Activated effector memory CD4-positive, alpha-beta T cell treated with Interleukin-2 at 50 U/mL for 16 hours (primary cell): ENCODE results near the gene ALAS2.
"Not testable (repeated sequence)": the region's sequence is repeated elsewhere in the genome, so short reads cannot be mapped to it uniquely, and the experiment has no call there.

ENCODE experiments used
- DNase-seq: peaks from one replicate; pipeline ENCODE4 v3.0.0-alpha.2; 2020

The ALAS2 gene

DNA sequence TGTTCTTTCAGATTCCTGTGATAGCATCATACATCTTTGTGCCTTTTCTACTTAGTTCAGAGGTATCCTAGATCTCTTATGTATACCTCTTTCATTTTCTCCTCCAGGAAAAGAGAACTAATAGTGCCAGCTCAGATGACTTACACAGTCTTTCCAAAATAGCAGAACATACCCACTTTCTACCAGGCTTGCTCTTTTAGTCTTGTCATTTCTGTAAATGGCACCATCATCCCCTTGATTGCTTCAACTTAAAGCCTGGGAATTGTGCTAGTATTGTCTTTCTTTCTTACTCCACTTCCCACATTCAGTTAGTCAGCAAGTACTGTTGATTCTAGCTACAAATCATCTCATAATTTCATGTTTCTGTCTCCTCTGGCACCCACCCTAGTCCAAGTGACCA is 25.5 kb downstream of the ALAS2 start:
- DNase-seq: no peak

DNA sequence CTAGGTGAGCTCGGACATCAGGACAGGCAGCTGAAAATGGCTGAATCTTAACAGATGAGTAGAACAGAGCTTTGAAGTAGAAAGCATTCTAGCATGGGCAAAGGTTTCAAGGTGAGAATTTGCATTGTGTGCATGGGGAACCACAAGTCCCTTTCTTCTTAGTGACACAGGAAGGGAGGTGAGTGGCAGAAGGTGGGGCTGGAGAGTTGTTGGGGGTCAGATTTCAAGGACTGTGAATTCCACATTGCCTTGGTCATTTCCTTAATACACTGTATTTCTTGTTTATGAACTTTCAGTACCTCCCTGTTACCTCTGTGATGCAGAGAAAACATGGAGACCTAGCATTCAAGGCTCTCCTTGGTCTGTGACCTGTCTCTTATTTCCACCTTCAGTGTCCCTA is 26.5 kb downstream of the ALAS2 start:
- DNase-seq: no peak

DNA sequence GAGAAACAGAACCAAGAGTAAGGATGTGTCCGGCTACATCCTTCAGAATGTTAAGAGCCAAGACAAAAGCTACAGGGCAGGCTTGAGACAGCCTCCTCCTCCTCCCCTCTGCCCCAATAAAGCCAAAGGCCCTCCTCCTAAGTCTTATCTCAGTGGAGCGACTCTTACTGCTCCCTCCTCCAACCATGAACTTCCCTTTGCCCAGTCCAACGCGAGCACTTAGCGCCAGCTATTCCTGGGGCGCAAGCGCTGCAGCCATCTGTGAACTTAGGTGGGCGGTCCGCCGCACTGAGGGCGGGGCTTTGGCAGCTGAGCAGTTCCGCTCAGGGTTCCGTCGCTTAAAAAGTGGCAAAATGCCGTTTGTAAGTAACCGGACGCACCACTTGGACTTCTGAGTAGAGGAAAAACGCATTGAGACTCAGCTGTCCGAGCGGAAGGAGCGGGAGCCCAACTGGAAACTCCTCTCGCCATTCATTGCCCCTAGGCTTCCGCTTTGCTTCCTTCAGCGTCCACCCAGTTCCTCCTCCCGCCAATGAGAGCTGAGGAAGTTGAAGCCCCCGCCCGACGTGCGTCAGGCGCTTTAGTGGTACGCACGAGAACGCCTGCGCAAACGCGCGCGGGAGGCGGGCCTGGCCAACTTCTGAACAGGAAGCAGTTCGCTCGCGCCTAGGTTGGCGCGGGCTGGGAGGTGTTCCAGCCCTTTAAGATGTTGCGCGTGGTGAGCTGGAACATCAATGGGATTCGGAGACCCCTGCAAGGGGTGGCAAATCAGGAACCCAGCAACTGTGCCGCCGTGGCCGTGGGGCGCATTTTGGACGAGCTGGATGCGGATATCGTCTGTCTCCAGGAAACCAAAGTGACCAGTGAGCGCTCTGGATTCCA is 30.8 kb downstream of the ALAS2 start, which contains the start of gene APEX2:
APEX2 (plus strand) TSS at position 647 of the 882 bp plus-strand sequence; CDS start at position 707, 60 bp downstream.
- peak; percentile 83 for DNase-seq

DNA sequence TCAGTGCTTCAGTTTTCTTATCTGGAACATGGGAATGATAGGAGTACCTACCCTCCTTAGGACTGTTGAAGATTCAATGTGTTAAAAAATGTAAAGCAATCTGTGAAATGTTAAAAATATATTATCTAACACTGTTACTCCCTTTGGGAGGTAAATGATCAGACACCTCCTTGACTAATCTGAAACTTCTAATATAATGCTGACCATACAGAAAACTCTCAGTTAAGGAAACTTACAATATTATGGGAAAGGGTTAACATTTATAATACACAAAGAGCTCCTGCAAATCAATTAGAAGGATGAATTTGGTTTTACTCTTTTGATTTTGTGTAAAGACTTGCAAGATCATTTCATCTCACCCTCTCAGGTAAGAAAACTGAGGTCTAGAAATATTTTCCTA is 35.2 kb downstream of the ALAS2 start:
- DNase-seq: no peak

DNA sequence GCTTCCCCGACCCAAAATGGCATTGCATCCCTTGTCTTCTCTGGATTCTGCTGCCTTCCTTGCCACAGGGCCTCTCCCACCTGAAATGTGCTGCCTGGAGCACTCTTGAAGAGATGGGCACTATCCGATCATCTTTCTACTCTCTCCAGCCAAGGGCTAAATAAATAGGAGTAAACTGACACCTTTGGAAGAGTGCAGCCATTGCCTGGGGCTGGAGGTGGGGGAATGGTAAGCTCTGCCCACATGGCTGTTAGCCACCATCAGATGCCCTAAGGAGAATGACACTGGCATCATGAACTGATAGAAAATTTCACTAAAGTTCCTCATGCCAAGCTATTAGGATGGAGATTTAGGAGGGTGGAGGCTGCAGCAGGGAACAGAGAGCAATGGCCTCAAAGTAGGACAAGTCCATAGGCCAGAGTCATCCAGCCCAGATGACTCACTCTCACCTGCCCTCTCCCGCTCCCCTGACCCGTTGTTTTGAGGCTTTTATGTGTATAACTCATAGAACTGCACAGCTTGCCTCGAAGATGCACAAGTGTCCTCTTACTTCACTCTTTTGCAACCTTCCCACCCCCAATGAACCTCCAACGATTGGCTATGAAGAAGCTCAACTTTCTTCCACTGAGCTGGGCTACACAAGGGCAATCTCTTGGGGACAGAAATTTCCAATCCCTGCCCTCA is 36.0 kb downstream of the ALAS2 start:
- DNase-seq: no peak

DNA sequence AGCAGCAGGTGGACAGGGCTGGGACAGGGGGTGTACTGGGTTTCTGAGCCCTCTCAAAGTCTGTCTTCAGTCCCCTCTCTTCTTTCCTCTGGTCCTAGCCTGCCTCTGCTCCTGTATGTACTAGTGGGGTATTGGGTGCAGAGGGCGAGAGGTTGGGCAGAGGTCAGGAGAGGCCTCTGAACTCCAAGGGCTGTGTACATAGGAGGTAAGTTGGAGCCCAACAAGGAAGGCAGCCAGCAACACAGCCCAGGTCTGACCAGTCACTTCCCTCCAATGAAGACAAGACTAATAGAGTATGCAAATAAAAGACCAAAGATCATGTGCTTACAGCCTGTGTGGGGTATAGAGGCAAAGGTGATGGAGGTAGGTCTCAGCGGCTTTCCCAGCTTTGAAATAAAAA is 36.7 kb downstream of the ALAS2 start, which contains the start of gene PFKFB1:
PFKFB1 (minus strand) TSS at position 90 of the 400 bp plus-strand sequence. CDS start 181 bp downstream, outside the sequence.
- no peak for DNase-seq

DNA sequence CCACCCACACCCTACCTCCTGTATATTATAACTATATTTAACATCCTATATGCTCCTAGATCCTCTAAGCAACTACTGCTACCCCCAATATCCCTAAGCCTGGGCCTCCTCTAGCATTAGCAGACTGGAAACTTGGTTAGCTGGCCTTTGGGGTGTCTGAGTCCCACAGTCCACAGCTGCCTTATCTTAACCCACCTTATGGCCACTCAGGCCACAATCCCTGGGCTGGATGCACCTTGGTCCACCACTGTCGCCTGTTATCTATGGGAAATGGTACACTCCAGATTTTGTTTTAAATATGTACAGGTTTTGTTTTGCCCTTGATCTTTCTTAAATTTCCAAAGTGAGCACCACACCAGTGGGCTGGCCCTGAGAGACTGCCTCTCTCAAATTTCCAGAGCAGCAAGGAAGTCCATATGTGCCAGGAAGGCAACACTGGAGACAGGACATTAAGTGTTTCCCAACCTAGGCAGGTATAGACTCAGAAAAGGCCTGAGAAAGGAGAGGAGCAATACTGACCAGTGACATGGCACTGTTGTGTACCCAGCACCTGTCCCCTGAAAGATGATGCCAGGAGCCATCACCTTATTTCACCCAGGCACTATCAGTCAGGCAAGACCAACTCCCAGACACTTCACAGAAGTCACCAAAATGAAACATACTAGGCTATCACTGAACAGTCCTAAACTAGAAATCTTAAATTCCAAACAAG is 37.7 kb downstream of the ALAS2 start:
- DNase-seq: no peak

DNA sequence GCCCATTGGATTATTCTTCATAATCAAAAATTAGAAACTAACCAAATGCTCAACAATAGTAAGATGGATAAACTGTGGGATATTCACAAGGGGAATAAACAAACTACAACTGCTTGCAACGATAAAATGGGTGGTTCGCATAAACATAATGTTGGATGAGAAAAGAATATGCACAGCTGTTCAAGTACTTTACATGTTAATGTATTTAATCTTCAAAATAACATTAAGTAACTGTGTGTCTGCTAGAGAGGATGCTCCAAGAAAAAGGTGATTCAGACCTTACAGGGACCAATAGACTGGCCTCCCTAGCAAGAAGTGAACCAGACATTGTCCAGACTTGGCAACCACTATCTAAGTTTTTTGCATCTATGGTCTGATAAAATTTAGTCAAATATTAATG is 39.1 kb downstream of the ALAS2 start:
- DNase-seq: no peak

DNA sequence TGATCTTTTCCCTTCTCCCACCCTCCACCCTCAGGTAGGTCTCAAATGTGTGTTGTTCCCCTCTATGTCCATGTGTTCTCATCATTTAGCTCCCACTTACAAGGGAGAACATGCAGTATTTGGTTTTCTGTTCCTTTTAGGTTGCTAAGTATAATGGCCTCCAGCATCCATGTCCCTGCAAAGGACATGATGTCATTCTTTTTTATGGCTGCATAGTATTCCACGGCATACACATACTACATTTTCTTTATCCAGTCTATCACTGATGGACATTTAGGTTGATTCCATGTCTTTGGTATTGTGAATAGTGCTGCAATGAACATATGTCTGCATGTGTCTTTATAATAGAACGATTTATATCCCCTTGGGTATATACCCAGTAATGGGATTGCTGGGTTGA is 47.5 kb downstream of the ALAS2 start:
- not testable (repeated sequence) for DNase-seq

DNA sequence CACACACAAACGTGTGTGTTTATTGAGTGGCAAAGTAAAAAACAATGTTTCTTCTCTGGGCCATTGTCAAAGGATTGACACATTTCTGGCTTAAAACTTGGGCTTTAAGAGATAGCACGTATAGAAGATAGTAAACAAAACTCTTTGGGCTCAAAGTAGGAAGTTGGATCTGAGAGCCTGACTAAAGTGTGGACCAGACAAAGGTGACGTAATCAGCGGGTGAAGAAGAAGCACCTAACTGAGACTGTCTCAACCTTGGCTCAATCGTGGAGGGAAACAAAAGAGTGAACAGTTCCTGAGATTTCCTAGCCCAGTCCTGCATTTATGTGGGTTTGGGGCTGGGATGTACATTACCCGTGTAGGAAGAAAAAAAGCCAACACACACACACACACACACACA is 50.4 kb downstream of the ALAS2 start:
- DNase-seq: no peak

DNA sequence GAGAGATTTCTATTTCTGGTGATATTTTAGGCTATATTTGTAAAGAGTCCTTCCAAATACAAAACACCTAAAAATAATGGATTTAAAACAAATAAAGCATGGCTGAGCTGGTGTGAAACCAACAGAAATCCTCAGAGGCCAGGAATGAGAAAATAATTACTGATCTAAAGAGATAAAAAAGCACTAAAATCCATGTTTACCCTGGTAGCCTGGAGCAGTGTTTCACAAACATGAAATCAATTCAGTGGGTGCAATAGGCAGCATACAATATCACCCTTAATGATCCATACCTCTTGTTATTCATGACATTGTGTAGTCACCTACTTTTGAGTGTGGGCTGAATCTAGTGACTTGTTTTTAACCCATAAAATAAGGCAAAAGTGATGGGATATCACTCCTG is 51.3 kb downstream of the ALAS2 start:
- DNase-seq: no peak

DNA sequence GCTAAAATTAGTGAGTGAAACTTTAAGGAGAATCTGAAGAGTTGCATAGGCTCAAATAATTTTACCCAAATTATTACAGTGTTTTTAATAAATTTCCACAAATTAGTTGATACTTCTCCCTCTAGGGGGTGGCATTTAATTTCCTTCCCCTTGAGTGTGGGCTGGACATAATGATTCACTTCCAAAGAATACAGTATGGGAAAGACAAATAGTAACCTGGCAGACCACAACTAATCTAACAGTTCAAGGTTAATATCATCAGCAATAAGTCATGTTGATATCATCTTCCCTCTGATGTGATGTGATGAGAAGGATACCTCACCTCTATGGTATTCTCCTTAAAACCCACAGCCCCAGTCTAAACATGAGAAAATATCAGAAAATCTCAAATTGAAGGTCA is 52.3 kb downstream of the ALAS2 start:
- DNase-seq: no peak

DNA sequence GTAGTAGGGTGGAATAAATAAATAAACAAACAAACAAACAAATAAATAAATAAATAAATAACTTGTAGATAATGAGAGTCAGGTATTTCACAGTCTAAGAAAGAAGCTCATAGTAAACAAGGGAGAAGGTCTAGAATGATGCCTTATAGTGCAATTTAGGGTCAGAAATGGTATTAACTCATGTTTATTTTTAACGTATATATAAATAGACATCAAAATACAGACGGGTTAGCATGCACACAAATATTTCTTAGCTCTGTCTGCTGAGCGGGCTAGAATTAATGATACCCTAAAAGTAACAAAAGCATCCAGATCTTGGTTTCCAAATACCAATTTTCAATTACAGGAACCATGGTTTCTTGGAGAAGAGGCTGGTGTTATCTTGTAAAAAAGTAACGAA is 53.4 kb downstream of the ALAS2 start:
- DNase-seq: no peak

DNA sequence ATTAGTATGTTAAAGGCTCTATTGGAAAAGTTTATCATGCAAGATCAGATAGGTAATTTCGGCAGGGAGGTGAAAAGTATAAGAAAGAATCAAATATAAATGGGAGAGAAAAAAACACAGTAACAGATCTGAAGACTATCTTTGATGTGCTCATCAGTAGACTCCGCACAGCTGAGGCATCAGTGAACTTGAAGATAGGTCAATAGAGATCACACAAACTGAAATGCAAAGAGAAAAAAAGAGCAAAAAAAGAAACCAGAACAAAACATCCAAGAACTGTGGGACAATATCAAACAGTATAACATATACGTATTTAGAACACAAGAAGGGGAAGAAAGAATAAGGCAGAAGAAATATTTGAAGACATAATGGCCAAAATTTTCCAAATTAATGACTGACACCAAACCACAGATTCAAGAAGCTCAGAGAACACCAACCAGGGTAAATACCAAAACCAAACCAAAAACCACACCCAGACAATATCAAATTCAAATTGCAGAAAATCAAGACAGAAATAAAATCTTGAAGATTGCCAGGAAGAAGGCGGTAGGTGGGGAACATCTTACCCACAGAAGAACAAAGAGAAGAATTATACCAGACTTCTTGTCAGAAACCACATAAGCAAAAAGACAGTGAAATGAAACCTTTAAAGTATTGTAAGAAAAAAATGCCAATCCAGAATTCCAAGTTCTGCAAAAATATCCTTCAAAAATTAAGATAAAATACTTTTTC is 65.8 kb downstream of the ALAS2 start:
- no peak for DNase-seq

DNA sequence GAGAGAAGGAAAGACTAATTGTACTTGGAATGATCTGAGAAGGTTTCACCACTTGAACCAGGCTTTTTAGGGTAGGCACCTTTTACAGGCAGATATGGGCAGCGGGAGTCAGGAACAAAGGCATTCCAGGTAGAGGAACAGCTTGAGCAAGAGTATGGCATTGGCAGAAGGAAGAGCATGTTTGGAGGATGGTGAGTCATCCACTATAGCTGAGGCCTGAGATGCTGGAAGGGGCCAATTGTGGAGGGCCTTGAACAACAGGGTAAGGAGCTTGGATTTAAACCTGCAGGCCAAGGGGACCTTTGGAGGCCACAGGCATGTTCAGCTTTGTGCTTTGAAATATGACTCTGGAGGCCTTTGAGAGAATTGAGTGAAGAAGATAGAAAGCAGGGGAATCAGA is 69.0 kb downstream of the ALAS2 start:
- DNase-seq: no peak
